Gastrocnemius medialis (tissue), 4 donors: ENCODE data around the gene DGKZ. TPM values are rescaled to one million over a fixed set of nuclear protein-coding genes. Genes with fewer than 3 reads are reported as not detected.

Source experiments
- ATAC-seq, 2 donors: fragments of 150-250 bp; one replicate each; pipeline ENCODE4 v1.9.1; 2016
- DNase-seq, 2 donors: peaks; one replicate each; pipeline ENCODE4 v3.0.0-alpha.2; 2019
- H3K27ac ChIP-seq, 4 donors: fragments of 200-600 bp; sonication (generic); 1 replicate in 1 of 4; 2 replicates in 3 of 4; pipeline ENCODE4 v1.5.1; 2016 to 2018; ENCODE audit warnings: mild to moderate bottlenecking in 2 of 4, moderate library complexity in 1 of 4
- H3K27me3 ChIP-seq, 3 donors: fragments of 200-600 bp; sonication (generic) in 2 of 3; 1 replicate in 1 of 3; 2 replicates in 2 of 3; pipeline versions ENCODE4 v1.5.1 to v1.6.0; 2016 to 2019; ENCODE audit warnings: mild to moderate bottlenecking in 1 of 3, moderate library complexity in 1 of 3
- H3K36me3 ChIP-seq, 2 donors: fragments of 200-600 bp; sonication (generic) in 1 of 2; one replicate each; pipeline ENCODE4 v1.5.1; 2017 to 2018
- H3K4me1 ChIP-seq, 2 donors: fragments of 200-600 bp; sonication (generic) in 1 of 2; one replicate each; pipeline ENCODE4 v1.5.1; 2016 to 2017; ENCODE audit warnings: mild to moderate bottlenecking in 2 of 2
- H3K4me3 ChIP-seq, 4 donors: fragments of 200-600 bp; sonication (generic) in 3 of 4; 1 replicate in 1 of 4; 2 replicates in 3 of 4; pipeline ENCODE4 v1.5.1; 2016 to 2019; ENCODE audit warnings: mild to moderate bottlenecking in 2 of 4
- H3K9me3 ChIP-seq, 3 donors: fragments of 200-600 bp; sonication (generic) in 2 of 3; 1 replicate in 1 of 3; 2 replicates in 2 of 3; pipeline ENCODE4 v1.5.1; 2016 to 2019
- CTCF ChIP-seq, 5 experiments: fragments of 450-650 bp in 3 of 5; fragments of 200-600 bp in 2 of 5; sonication (generic) in 2 of 5; IDR thresholded peaks in 4 of 5; conservative IDR thresholded peaks in 1 of 5; 1 replicate in 4 of 5; 2 replicates in 1 of 5; pipeline ENCODE4 v1.5.1; 2016 to 2019; ENCODE audit warnings: antibody characterized with exemption in 5 of 5, mild to moderate bottlenecking in 3 of 5, moderate library complexity in 3 of 5
- POLR2A ChIP-seq, 2 donors: fragments of 450-650 bp; IDR thresholded peaks; one replicate each; pipeline ENCODE4 v1.6.1; 2017; ENCODE audit warnings: antibody characterized with exemption in 2 of 2, mild to moderate bottlenecking in 2 of 2, moderate library complexity in 2 of 2
- in situ Hi-C, 4 donors: fragments of 200-750 bp; cut with MboI; loops; one replicate each; pipeline versions ENCODE4 v1.15.0 to v1.8.0; 2017; ENCODE audit warnings: low sequenced_read_pairs in 4 of 4
- intact Hi-C: fragments of 100-400 bp; cut with DNase I; formaldehyde crosslinking; loops from one replicate; pipeline ENCODE4 v1.15.1; 2023; ENCODE audit warnings: low total_unique reads
- total RNA-seq, 4 donors: library from RNA; depleted of rRNA; stranded (reverse); fragments of >200 nt; gene quantifications; one replicate each; pipeline versions ENCODE4 v1.1.0 to v1.2.3, GENCODE V29; 2016

Gene DGKZ
- total RNA-seq, 4 donors from 2014 or later = 127 to 155 (median 131) TPM

- in situ Hi-C loops (no loop called here), intact Hi-C loops (no loop called here)
- DNase-seq (no peak), ATAC-seq (no peak)
- H3K9me3 ChIP-seq = no peaks in the 10 kb centered on the region
- TF ChIP-seq CTCF (IDR thresholded peaks at IDR 0.05 in 4 of 5, conservative IDR thresholded peaks at IDR 0.05 in 1 of 5) (no peak), POLR2A (IDR thresholded peaks at IDR 0.05) (no peak)
- H3K4me3 ChIP-seq = peak overlapping the region; percentile 25 to 50 (median 34)
- no peak overlapping the region for H3K27ac ChIP-seq
- H3K4me1 ChIP-seq = peaks cover 6 to 12% of the 10 kb centered on the region in 2 donors
- H3K36me3 ChIP-seq = no peaks in the 10 kb centered on the region
- peaks cover 30 to 51% (median 37%) of the 10 kb centered on the region in 3 donors for H3K27me3 ChIP-seq
These were observed 13.8 kb upstream of the DGKZ start for GRCh38 chr11:46333394-46333947.

DNA sequence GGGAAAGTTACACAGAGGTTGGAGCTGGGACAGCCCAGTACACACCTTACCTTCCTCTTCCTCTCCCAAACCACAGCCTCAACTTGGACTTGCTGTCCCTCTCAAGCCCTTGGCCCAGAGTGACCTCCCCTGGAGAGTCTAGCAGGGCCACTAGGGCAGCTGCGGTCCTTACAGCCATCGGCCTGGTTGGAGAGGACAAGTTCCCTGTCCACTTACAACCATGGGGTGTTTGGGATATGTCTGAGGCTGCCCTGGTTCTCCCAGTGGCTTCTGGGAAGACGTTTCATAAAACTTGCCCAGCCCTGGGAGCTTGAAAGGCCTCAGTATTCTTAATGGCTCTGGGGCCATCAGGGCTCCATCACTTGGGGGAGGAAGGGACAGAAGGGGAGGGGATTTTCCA is 13.1 kb upstream of the DGKZ start:
- DNase-seq (no peak), ATAC-seq (no peak)
- Histone ChIP-seq H3K27ac (no peak overlapping the region), H3K9me3 (no peaks in the 10 kb centered on the region), H3K36me3 (no peaks in the 10 kb centered on the region), H3K27me3 (peaks cover 30 to 51% (median 34%) of the 10 kb centered on the region in 3 donors), H3K4me1 (peaks cover 13 to 19% of the 10 kb centered on the region in 2 donors), H3K4me3 (no peak overlapping the region)
- in situ Hi-C loops (no loop called here), intact Hi-C loops (no loop called here)
- TF ChIP-seq POLR2A (IDR thresholded peaks at IDR 0.05) (no peak), CTCF (IDR thresholded peaks at IDR 0.05 in 4 of 5, conservative IDR thresholded peaks at IDR 0.05 in 1 of 5) (no peak)

- H3K27ac ChIP-seq = no peak overlapping the region
- no peak for ATAC-seq
- peaks cover 24 to 42% (median 31%) of the 10 kb centered on the region in 3 donors for H3K27me3 ChIP-seq
- in situ Hi-C loops (no loop called here), intact Hi-C loops (no loop called here)
- no peak for TF ChIP-seq CTCF (IDR thresholded peaks at IDR 0.05 in 4 of 5, conservative IDR thresholded peaks at IDR 0.05 in 1 of 5)
- no peak for TF ChIP-seq POLR2A (IDR thresholded peaks at IDR 0.05)
- no peaks in the 10 kb centered on the region for H3K9me3 ChIP-seq
- no peak overlapping the region for H3K4me3 ChIP-seq
- DNase-seq = no peak
- no peaks in the 10 kb centered on the region for H3K36me3 ChIP-seq
- peaks cover 24 to 30% of the 10 kb centered on the region in 2 donors for H3K4me1 ChIP-seq
These were observed 12.0 kb upstream of the DGKZ start for GRCh38 chr11:46335271-46335670.

DNA sequence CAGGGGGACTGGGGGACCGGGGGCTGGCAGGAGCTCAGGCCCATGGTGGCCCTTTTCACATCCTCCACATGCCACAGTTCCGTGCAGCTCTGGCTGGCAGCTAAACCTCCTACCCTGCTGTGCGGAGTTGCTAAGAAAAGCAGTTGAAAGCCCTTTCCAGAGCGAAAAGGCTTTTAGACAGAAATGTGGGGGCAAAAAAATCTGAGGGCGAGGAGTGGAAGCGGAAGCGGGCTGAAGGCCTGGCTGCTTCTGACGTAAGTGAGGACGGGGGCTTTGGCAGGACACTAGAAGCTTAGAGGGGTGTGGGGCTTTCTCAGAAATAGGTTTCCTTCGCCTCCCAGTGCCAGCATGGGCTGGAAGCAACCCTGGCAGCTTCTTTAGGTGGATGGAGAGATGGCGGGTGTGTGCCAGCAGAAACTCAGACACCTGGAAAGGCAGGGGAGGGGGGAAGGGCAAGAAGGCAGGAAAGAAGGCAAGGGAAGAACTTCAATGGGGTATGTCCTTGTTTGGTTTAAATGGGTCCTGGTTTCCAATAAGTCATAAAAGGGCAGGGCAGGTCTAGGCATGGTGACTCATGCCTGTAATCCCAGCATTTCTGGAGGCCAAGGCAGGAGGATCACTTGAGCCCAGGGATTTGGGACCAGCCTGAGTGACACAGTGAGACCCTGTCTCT is 11.2 kb upstream of the DGKZ start:
- peaks cover 26 to 35% of the 10 kb centered on the region in 2 donors for H3K4me1 ChIP-seq
- no peaks in the 10 kb centered on the region for H3K9me3 ChIP-seq
- H3K27me3 ChIP-seq = peaks cover 24 to 34% (median 29%) of the 10 kb centered on the region in 3 donors
- intact Hi-C loops = no loop called here
- TF ChIP-seq POLR2A (IDR thresholded peaks at IDR 0.05) (no peak), CTCF (IDR thresholded peaks at IDR 0.05 in 4 of 5, conservative IDR thresholded peaks at IDR 0.05 in 1 of 5) (no peak)
- in situ Hi-C loops = no loop called here
- no peak for ATAC-seq
- no peak for DNase-seq
- no peaks in the 10 kb centered on the region for H3K36me3 ChIP-seq
- H3K4me3 ChIP-seq = no peak overlapping the region
- H3K27ac ChIP-seq = no peak overlapping the region
